Neuron (in vitro differentiated cells): ENCODE data around the gene KLHL29.

Experiments
- H2AFZ ChIP-seq: one replicate; pipeline ENCODE4 v1.6.1; 2013; ENCODE audit warnings: low read depth, mild to moderate bottlenecking, inconsistent platforms, low read length, moderate library complexity
- H3K27me3 ChIP-seq: one replicate; pipeline ENCODE4 v1.6.1; 2013; ENCODE audit warnings: low read length; ENCODE audit not compliant: insufficient read depth
- H3K36me3 ChIP-seq: one replicate; pipeline ENCODE4 v1.6.1; 2013; ENCODE audit warnings: low read length; ENCODE audit not compliant: insufficient read depth
- H3K4me1 ChIP-seq: one replicate; pipeline ENCODE4 v1.6.1; 2013; ENCODE audit warnings: low read length; ENCODE audit not compliant: insufficient read depth
- H3K4me3 ChIP-seq: 2 replicates; pipeline ENCODE4 v1.5.1; 2013; ENCODE audit warnings: mild to moderate bottlenecking, low read length, moderate library complexity
- H3K9me3 ChIP-seq: one replicate; pipeline ENCODE4 v1.6.1; 2013; ENCODE audit warnings: low read length

Gene KLHL29

DNA sequence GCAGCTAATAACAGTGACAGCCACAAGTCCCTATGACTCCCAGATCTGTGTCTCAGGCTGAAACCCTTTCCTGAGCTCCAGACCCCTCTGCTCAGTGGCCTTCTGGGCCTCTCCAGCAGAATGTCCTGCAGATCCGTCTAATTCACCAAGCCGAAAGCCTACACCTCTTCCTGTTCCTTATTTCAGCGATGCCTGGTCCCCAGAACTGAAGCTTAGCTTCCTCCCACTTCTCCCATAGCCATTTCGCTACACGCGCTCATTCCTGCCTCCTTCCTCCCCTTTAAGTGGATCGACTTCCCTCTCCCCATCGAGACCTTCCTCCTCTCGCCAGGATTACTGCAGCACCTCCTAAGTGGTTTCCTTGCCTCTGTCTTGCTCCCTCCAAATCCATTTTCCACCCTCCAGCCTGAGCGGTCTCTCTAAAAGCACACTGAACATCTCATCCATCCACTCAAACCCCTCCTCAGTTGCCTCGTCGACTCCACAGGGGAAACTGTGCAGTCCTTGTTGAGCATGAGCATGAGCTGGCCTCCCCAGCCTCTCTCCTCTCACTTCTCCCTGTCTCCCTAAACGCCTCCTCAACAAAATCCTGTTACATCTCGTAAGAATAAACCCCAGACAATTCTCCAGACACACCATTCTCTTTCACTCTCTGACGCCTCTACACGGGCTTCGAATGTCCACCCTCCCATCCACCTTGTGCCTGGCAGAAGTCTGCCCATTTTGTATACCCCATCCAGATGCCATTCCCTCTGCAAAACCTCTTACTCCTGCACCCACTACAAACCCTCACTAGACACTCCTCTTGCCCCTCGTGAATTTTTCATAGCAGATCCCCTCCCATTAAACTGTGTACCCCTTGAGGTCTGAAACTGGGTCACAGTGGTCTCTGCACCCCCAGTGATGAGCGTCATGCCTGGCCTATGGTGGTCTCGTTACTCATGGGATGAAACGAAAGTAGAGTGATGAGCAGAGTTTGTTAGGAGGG, 309.4 kb downstream of the KLHL29 start:
- Histone ChIP-seq H3K4me3 (no peak overlapping the region), H2AFZ (no peak overlapping the region), H3K9me3 (peaks cover 4% of the 10 kb centered on the region), H3K36me3 (peaks cover 16% of the 10 kb centered on the region), H3K27me3 (no peaks in the 10 kb centered on the region), H3K4me1 (no peaks in the 10 kb centered on the region)

DNA sequence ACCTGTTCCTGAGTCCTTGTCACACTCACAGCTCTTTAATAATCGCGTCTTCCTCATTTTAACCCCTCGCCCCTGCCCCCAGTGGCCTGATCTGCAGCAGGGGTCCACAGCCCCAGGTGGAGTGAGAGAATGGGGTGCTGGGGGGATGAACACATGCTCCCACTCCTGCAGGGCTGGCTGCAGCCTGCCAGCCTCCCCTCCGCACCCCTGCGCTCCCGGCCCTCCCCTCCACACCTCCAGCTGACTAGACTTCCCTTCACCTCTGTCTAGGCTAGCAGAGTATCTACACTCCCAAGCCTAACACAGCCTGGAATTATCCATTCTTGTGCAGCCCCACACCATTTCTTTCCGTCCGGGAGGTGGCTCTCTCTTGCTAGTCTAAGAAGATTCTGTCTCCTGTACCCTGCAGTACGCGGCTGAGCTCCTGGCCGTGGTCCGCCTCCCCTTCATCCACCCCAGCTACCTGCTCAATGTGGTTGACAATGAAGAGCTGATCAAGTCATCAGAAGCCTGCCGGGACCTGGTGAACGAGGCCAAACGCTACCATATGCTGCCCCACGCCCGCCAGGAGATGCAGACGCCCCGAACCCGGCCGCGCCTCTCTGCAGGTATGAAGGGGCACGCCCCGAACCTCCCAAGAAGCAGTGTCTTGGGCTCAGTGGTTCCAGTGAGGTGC, 310.4 kb downstream of the KLHL29 start:
- no peak overlapping the region for H3K4me3 ChIP-seq
- H3K36me3 ChIP-seq, result peaks cover 20% of the 10 kb centered on the region
- no peak overlapping the region for H2AFZ ChIP-seq
- peaks cover 9% of the 10 kb centered on the region for H3K9me3 ChIP-seq
- no peaks in the 10 kb centered on the region for H3K27me3 ChIP-seq
- no peaks in the 10 kb centered on the region for H3K4me1 ChIP-seq

DNA sequence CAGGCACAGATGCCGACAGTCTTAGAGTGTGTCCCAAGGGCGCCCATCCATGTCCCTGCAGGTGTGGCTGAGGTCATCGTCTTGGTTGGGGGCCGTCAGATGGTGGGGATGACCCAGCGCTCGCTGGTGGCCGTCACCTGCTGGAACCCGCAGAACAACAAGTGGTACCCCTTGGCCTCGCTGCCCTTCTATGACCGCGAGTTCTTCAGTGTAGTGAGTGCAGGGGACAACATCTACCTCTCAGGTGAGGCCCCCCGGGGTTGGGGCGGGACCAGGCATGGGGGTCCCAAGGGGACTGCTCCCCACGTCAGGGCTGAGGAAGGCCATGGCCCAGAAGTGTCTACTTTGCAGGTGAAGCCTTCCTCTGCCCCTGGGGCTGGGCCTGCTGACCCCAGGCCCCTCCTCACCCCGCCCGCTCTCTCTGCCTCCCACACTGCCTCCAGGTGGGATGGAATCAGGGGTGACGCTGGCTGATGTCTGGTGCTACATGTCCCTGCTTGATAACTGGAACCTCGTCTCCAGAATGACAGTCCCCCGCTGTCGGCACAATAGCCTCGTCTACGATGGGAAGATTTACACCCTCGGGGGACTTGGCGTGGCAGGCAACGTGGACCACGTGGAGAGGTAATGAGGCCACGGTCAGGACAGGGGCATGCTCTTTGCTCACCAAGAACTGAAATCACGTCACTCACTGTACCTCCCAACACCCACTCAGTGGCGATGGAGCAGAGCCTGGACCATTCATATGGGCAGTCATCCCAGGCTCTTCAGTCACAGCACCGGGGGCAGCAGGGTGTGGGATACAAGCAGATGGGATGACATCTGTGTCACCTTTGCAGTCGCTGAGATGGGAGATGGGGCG, 311.1 kb downstream of the KLHL29 start:
- Histone ChIP-seq H3K4me3 (no peak overlapping the region), H3K36me3 (peaks cover 26% of the 10 kb centered on the region)

DNA sequence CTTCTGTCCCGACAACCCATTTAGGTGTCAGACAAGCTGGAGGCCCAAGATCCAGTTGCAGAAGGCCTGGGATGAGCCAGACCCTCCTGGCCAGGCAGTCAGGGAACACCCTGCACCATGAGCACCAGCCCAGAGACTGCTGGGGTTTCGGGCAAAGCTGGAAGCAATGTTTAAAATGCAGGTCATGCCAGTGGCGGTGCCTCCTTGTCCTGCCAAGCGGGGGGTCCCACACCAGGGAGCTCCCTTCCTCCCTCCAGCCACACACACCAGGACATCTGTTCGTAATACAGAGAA, 311.7 kb downstream of the KLHL29 start:
- Histone ChIP-seq H3K27me3 (no peaks in the 10 kb centered on the region), H3K4me3 (no peak overlapping the region), H3K4me1 (no peaks in the 10 kb centered on the region), H2AFZ (no peak overlapping the region), H3K9me3 (peaks cover 15% of the 10 kb centered on the region), H3K36me3 (peaks cover 25% of the 10 kb centered on the region)

More for the DNA sequence above, 311.1 kb downstream of the KLHL29 start:
- Histone ChIP-seq H3K27me3 (no peaks in the 10 kb centered on the region), H3K4me1 (no peaks in the 10 kb centered on the region), H2AFZ (no peak overlapping the region), H3K9me3 (peaks cover 15% of the 10 kb centered on the region)

DNA sequence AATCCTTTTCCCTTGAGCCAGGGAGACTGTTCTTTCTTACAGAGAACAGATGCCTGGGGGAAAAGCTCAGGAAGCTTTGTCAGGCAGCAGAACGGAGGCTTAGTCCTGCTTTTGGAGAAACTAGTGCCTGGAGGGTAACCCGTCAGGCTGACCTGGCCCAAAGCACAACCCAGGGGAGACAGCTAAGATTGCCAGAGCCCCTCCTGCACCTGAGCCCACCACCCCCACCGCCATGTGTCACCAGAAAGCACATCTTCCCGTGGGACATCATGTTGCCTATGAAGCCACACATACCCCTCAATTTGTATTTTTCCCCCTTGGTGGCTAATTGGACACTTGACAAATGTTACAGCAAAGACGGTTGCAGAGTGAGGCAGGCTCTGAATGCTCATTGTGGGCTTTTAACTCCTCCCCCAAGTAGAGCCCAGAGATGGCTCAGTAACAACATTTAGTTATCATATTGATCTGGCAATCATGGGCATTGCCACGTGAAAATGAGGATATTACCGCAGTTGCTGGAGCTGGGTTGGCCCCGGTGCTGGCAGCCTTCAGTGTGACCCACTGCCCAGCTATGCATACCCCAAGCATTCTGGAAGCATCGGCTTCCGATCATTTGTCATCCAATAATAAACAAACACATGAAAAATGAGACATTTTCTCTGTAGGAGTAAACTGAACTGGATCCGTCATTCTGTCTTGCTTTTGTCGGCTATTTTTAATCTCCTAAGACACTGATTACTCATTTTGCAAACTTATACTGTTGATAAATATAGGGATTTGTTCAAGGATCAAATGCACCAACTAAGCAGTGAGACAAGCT, 312.5 kb downstream of the KLHL29 start:
- Histone ChIP-seq H3K36me3 (peaks cover 21% of the 10 kb centered on the region), H3K9me3 (peaks cover 15% of the 10 kb centered on the region), H3K4me1 (no peaks in the 10 kb centered on the region), H2AFZ (no peak overlapping the region), H3K4me3 (no peak overlapping the region), H3K27me3 (no peaks in the 10 kb centered on the region)

DNA sequence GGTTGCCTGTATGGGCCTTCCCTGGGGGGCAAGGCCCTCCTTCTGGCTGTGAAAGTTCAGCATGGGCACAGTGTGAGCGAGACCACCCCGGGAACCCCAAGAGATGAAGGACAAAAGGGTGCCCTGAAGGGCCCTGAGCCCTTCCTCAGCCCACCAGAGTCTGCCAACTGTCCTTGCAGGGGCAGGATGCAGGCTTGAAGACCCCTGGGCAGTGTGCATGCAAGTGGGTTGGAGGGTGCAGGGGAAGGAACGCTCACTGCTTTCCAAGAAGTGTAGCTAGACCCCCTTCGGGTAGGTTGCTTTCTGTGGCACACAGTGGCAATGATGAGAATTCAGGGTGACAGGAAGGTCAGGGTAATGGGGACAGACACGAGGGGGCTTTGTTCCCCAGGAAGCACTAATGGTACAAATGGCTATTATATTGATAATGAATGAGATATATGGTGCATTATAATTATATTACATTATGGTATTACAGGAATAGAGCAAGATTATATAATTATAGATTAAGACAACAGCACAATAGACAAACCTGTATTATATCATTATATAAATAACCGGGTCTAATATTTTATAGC, 313.2 kb downstream of the KLHL29 start:
- peaks cover 23% of the 10 kb centered on the region for H3K36me3 ChIP-seq
- H3K27me3 ChIP-seq, result no peaks in the 10 kb centered on the region
- H3K4me3 ChIP-seq, result no peak overlapping the region
- H2AFZ ChIP-seq, result no peak overlapping the region
- no peaks in the 10 kb centered on the region for H3K4me1 ChIP-seq
- H3K9me3 ChIP-seq, result peaks cover 15% of the 10 kb centered on the region

DNA sequence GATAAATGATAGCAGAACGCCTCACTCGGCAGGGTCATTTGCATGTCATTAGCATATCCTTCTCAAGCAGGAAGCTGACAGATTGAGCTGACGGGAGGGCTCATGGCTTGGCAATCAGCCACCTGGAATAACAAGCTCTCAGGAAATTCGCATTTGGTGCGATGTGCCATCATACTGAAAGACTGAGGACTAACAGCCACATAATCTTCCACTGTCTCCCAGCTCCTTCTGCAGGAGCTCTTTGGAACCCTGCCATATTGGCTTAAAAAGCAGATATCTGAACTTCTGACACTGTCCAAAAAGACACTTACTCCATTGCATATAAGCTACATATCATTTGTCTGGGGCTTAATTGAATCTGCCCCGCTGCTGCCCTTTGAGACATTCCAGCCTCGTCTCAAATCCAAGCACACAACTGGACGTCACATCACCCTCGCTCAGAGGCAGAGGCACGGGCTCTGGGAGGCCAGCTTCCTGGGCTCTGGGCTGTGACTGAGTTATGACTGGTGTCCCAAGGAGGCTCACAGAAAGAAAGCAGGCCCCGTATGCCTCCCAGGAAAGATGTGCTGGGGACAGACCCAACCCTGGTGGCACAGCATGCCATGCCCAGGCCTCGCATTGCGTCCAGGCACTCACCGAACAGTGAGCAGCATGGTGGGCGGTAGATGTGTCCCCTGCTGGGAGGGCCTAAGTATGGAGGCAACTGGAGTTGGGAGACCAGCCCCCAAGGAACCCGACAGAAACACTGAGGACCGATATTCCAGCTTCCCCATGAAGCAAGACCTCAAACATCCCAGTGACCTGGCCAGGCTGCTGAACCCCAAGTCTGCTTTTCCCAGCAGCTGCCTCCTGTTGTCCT, 314.0 kb downstream of the KLHL29 start:
- Histone ChIP-seq H3K4me3 (no peak overlapping the region), H2AFZ (no peak overlapping the region), H3K27me3 (no peaks in the 10 kb centered on the region), H3K9me3 (peaks cover 15% of the 10 kb centered on the region), H3K36me3 (peaks cover 29% of the 10 kb centered on the region), H3K4me1 (no peaks in the 10 kb centered on the region)

DNA sequence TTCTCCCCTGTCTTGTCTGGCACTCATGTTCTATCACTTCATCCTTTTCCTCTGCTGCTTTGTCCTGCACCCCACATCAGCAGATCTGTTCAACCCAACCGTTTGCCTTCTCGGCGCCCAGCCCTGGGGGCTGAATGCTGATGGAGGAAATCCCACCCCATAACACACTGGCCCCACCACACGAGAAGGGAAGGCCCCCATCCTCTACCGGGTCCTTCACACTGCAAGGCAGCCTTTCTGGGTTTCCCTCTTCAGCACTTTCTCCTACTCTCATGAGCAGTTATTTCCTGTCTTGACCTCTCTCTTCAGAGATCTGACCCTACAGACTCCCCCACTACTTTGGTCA, 314.6 kb downstream of the KLHL29 start:
- Histone ChIP-seq H3K27me3 (no peaks in the 10 kb centered on the region), H3K9me3 (peaks cover 15% of the 10 kb centered on the region), H3K4me3 (no peak overlapping the region), H3K4me1 (no peaks in the 10 kb centered on the region), H3K36me3 (peaks cover 31% of the 10 kb centered on the region), H2AFZ (no peak overlapping the region)

DNA sequence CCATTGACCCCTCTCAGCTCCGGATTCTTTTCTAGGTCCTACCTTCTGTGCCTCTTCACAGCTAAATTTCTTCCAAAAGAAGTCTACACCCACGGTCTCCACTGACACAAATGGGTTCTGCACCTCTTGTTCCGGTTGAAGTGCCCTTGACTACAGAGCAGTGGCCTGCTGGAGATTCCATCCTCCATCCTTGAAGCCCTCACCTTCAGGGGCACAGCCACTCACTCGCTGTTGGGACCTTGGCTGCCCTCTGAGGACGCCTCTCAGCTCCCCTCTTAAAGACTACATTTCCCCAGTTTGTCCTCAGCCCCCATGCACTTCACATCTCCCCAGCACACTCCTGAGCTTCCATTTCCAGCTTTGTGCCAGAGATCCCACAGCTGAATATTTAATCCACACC, 315.6 kb downstream of the KLHL29 start:
- Histone ChIP-seq H3K4me3 (no peak overlapping the region), H2AFZ (no peak overlapping the region), H3K36me3 (peaks cover 33% of the 10 kb centered on the region), H3K4me1 (no peaks in the 10 kb centered on the region), H3K9me3 (peaks cover 15% of the 10 kb centered on the region), H3K27me3 (no peaks in the 10 kb centered on the region)

DNA sequence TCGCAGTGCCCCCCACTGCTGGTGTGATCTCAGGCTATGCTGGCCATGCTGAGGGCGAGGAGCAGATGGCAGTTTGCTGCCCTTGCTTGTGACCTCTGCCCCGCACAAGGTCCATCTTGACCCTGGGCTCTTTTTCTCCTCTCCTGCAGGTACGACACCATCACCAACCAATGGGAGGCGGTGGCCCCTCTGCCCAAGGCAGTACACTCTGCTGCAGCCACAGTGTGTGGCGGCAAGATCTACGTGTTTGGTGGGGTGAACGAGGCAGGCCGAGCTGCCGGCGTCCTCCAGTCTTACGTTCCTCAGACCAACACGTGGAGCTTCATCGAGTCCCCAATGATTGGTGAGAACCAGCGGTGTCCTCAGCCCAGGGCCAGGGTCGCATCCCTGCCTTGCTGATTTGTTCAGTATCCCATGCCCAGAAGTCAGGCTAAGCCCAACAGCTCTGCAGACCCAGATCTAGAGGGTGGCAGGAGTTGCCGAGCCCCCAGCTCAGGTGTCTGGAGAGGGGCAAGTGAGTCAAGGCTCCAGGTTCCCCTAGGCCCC, 318.1 kb downstream of the KLHL29 start:
- no peaks in the 10 kb centered on the region for H3K4me1 ChIP-seq
- no peak overlapping the region for H3K4me3 ChIP-seq
- peaks cover 14% of the 10 kb centered on the region for H3K9me3 ChIP-seq
- no peaks in the 10 kb centered on the region for H3K27me3 ChIP-seq
- H3K36me3 ChIP-seq, result peaks cover 49% of the 10 kb centered on the region
- H2AFZ ChIP-seq, result no peak overlapping the region

DNA sequence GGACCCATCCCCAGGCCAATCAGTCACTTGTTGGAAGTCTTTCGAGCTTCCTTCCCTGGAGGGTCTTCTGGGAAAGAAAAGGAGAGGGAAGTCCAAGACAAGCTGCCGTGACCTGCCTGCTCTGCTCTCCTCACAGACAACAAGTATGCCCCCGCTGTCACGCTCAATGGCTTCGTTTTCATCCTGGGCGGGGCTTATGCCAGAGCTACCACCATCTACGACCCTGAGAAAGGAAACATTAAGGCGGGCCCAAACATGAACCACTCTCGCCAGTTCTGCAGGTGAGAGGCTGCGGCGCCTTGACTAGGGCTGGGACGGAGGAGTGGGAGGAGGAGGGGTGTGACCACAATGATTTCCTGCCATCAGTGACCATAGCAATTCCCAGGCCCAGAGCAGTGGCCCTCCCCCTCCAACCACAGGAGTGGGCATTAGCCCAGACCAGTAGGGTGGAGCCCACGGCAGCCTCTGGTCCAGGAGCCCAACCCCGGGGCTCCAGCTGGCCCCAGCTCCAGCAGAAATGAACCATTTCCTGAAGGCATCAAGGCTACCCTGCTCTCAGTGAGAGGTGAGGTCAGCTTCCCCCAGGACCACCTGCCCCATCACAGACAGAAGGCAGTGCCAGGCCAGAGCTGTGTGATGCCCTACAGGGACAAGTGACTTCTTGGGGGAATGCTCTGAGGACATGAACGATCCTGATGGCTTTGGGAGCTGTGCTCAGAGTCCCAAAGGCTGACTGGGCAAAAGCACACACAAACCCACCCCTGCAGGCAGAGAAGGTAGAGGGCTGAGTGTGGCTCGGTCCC, 318.8 kb downstream of the KLHL29 start:
- peaks cover 51% of the 10 kb centered on the region for H3K36me3 ChIP-seq
- H2AFZ ChIP-seq, result no peak overlapping the region
- no peaks in the 10 kb centered on the region for H3K4me1 ChIP-seq
- no peak overlapping the region for H3K4me3 ChIP-seq
- peaks cover 14% of the 10 kb centered on the region for H3K9me3 ChIP-seq
- no peaks in the 10 kb centered on the region for H3K27me3 ChIP-seq
